GM23338 (cell line): Measurements from ENCODE around the gene GRXCR2.

ENCODE experiments used
- EZH2phosphoT487 ChIP-seq: fragments of 200-600 bp; sonication (generic); IDR thresholded peaks from one replicate; pipeline ENCODE4 v1.8.1; 2018; ENCODE audit warnings: antibody characterized with exemption; ENCODE audit not compliant: unreplicated experiment
- TF ChIP-seq, protein P1 (sequence below), 2 experiments: fragments of 200-600 bp in 1 of 2; sonication (generic) in 1 of 2; conservative IDR thresholded peaks; 2 replicates each; pipeline versions ENCODE4 v1.5.1 to v1.6.1; 2016 to 2017; ENCODE audit warnings: antibody characterized with exemption in 2 of 2, low read depth in 2 of 2, mild to moderate bottlenecking in 2 of 2, moderate library complexity in 1 of 2

- TF ChIP-seq EZH2phosphoT487: no peak
- TF ChIP-seq, protein P1, sequence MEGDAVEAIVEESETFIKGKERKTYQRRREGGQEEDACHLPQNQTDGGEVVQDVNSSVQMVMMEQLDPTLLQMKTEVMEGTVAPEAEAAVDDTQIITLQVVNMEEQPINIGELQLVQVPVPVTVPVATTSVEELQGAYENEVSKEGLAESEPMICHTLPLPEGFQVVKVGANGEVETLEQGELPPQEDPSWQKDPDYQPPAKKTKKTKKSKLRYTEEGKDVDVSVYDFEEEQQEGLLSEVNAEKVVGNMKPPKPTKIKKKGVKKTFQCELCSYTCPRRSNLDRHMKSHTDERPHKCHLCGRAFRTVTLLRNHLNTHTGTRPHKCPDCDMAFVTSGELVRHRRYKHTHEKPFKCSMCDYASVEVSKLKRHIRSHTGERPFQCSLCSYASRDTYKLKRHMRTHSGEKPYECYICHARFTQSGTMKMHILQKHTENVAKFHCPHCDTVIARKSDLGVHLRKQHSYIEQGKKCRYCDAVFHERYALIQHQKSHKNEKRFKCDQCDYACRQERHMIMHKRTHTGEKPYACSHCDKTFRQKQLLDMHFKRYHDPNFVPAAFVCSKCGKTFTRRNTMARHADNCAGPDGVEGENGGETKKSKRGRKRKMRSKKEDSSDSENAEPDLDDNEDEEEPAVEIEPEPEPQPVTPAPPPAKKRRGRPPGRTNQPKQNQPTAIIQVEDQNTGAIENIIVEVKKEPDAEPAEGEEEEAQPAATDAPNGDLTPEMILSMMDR (conservative IDR thresholded peaks at IDR 0.05; ENCODE audit: low read depth in 2 of 2): no peak
Measured at GRCh38 chr5:145867806-145868205, 5.0 kb downstream of the GRXCR2 start.
